ENCODE results near the gene MEX3A. TPM values are rescaled to one million over a fixed set of nuclear protein-coding genes. Genes with fewer than 3 reads are reported as not detected.
A peak's percentile ranks its signal among the peaks of the same experiment; 100 is the strongest.

Gene MEX3A
- total and polyA plus RNA-seq, 2 of the 8 experiments (the other 6 are each of a cell fraction or from before 2014, with no cell fraction given): 34.1 to 52.4 TPM

DNA sequence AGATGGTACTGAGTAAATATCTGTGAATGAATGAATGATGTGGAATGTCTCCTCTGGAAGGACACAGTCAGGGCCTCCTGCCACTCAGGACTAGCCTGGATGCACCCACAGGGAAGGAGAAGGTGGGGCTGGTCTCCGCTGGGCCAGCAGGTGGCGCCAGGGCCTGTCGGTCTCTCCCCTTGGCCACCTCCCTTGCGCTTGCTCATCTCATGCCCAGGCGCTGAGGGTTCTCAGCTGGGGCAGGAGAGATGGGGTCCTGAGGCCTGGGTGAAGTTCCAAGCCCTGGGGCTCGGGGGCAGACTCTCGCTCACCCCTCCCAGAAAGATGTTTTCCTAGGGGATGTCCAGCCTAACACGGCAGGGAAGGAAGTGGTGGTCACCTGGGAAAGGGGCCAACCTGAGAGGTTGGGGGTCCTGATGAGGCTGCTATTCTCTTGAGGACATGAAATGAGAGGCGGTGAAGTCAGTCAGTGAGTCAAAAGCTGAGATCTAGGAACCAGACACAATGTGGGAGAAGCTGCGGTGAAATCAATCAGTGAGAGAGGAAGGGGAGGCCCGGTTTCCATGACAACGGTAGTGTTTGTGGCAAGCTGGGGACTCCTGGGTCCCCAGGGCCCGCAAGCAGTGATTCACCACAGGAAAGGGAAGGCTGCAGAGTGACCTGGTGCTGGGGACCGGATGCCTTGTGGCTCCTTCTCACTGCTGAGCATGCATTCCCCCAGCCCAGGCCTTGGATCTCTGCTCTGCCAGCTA lies 14.6 kb upstream of the MEX3A start (continued):
- no peak for TF ChIP-seq EP300 (IDR thresholded peaks at IDR 0.05; ENCODE audit: borderline replicate concordance in 1 of 2, low read depth in 2 of 2, low read length in 2 of 2)
- TF ChIP-seq BACH1 (IDR thresholded peaks at IDR 0.05; ENCODE audit: low read length): peak; percentile 64
- TF ChIP-seq NANOG (IDR thresholded peaks at IDR 0.05; ENCODE audit: insufficient read depth, low read depth, low read length, poor library complexity, severe bottlenecking): no peak
- no peak for TF ChIP-seq PHF8 (conservative IDR thresholded peaks at IDR 0.05; ENCODE audit: low read depth, low read length)
- TF ChIP-seq, protein P1, sequence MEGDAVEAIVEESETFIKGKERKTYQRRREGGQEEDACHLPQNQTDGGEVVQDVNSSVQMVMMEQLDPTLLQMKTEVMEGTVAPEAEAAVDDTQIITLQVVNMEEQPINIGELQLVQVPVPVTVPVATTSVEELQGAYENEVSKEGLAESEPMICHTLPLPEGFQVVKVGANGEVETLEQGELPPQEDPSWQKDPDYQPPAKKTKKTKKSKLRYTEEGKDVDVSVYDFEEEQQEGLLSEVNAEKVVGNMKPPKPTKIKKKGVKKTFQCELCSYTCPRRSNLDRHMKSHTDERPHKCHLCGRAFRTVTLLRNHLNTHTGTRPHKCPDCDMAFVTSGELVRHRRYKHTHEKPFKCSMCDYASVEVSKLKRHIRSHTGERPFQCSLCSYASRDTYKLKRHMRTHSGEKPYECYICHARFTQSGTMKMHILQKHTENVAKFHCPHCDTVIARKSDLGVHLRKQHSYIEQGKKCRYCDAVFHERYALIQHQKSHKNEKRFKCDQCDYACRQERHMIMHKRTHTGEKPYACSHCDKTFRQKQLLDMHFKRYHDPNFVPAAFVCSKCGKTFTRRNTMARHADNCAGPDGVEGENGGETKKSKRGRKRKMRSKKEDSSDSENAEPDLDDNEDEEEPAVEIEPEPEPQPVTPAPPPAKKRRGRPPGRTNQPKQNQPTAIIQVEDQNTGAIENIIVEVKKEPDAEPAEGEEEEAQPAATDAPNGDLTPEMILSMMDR (IDR thresholded peaks at IDR 0.05; ENCODE audit: control extremely low read depth in 1 of 3, insufficient read depth in 1 of 3, low read depth in 1 of 3, low read length in 3 of 3): peak; percentile 94 to 100 (median 97)

Measured in H1 (cell line).